B cell (primary cell): Measurements from ENCODE around the gene IGF1. TPM values are rescaled to one million over a fixed set of nuclear protein-coding genes. Genes with fewer than 3 reads are reported as not detected.

Source experiments
- ATAC-seq: fragments of 200-7000 bp; cut with Tn5 transposase; one replicate; pipeline ENCODE4 v1.10.0; 2021; ENCODE audit warnings: low read depth, mild to moderate bottlenecking, moderate number of reproducible peaks, moderate library complexity
- CTCF ChIA-PET: fragments of 350-600 bp; sonication (Branson Sonifier 250); formaldehyde crosslinking; loops from one replicate; lab custom pipeline; 2021; ENCODE audit warnings: antibody characterized with exemption, inconsistent platforms; lab: Charles Lee
- POLR2A ChIA-PET: fragments of 350-600 bp; sonication (Branson Sonifier 250); formaldehyde crosslinking; loops from one replicate; lab custom pipeline; 2021; ENCODE audit warnings: antibody characterized with exemption; lab: Charles Lee
- DNase-seq: peaks from one replicate; pipeline ENCODE4 v3.0.0; 2013
- H2AFZ ChIP-seq: 2 replicates; pipeline ENCODE4 v1.6.1; 2012; ENCODE audit warnings: mild to moderate bottlenecking, low read depth, low read length; ENCODE audit not compliant: insufficient read depth, poor library complexity, severe bottlenecking
- H3K27ac ChIP-seq, 2 donors: 1 replicate in 1 of 2; 2 replicates in 1 of 2; pipeline ENCODE4 v1.5.1; 2012 to 2013; ENCODE audit warnings: low read length in 2 of 2, mild to moderate bottlenecking in 2 of 2, moderate library complexity in 1 of 2
- H3K27me3 ChIP-seq, 4 experiments: fragments of 200-600 bp in 1 of 4; sonication (generic) in 1 of 4; replicated peaks in 1 of 4; 1 replicate in 2 of 4; 2 replicates in 2 of 4; pipeline versions ENCODE4 v1.6.1 to v1.7.0; 2013 to 2016; ENCODE audit warnings: low read length in 3 of 4, mild to moderate bottlenecking in 2 of 4, mixed read lengths in 1 of 4, moderate library complexity in 1 of 4; ENCODE audit not compliant: insufficient read depth in 4 of 4, control insufficient read depth in 3 of 4; ENCODE audit errors: control extremely low read depth in 1 of 4
- H3K36me3 ChIP-seq, 2 experiments: replicated peaks in 1 of 2; 1 replicate in 1 of 2; 2 replicates in 1 of 2; pipeline versions ENCODE4 v1.6.1 to v1.7.1; 2013; ENCODE audit warnings: low read length in 1 of 2; ENCODE audit not compliant: insufficient read depth in 2 of 2, control insufficient read depth in 1 of 2; ENCODE audit errors: control extremely low read depth in 1 of 2, extremely low read depth in 1 of 2
- H3K4me1 ChIP-seq, 2 donors: fragments of 200-600 bp in 1 of 2; sonication (generic) in 1 of 2; 1 replicate in 1 of 2; 2 replicates in 1 of 2; pipeline versions ENCODE4 v1.5.1 to v1.6.1; 2013 to 2017; ENCODE audit warnings: low read length in 2 of 2; ENCODE audit not compliant: control insufficient read depth in 2 of 2, insufficient read depth in 2 of 2
- H3K4me2 ChIP-seq: replicated peaks from 2 replicates; pipeline ENCODE3; 2012; ENCODE audit warnings: mild to moderate bottlenecking, low read depth, low read length; ENCODE audit not compliant: poor library complexity, severe bottlenecking
- H3K4me3 ChIP-seq, 5 experiments: fragments of 200-600 bp in 1 of 5; sonication (generic) in 1 of 5; 1 replicate in 3 of 5; 2 replicates in 2 of 5; pipeline versions ENCODE4 v1.5.1 to v1.7.0; 2011 to 2016; ENCODE audit warnings: low read length in 4 of 5, mild to moderate bottlenecking in 4 of 5, low read depth in 2 of 5, control low read depth in 1 of 5, moderate library complexity in 1 of 5; ENCODE audit not compliant: insufficient read depth in 1 of 5; ENCODE audit errors: control extremely low read depth in 1 of 5, extremely low read depth in 1 of 5
- H3K79me2 ChIP-seq: fragments of 200-600 bp; sonication (generic); one replicate; pipeline ENCODE4 v1.6.0; 2016; ENCODE audit warnings: low read length; ENCODE audit not compliant: control insufficient read depth, insufficient read depth
- H3K9ac ChIP-seq: fragments of 200-600 bp; sonication (generic); 2 replicates; pipeline ENCODE4 v1.6.1; 2017; ENCODE audit warnings: mild to moderate bottlenecking, low read length, moderate library complexity
- H3K9me3 ChIP-seq, 3 donors: one replicate each; pipeline versions ENCODE4 v1.6.1 to v1.7.1; 2013; ENCODE audit warnings: low read length in 2 of 3; ENCODE audit not compliant: control insufficient read depth in 2 of 3, insufficient read depth in 1 of 3; ENCODE audit errors: control extremely low read depth in 1 of 3
- H4K20me1 ChIP-seq: 2 replicates; pipeline ENCODE4 v1.6.0; 2012; ENCODE audit warnings: mild to moderate bottlenecking, low read length; ENCODE audit not compliant: insufficient read depth, control insufficient read depth, poor library complexity, severe bottlenecking
- H3K27ac Mint-ChIP-seq: one replicate; pipeline ENCODE4 v1.8.0; 2021; ENCODE audit warnings: mixed read lengths
- H3K27me3 Mint-ChIP-seq: one replicate; pipeline ENCODE4 v1.8.0; 2021; ENCODE audit warnings: mixed read lengths
- H3K4me1 Mint-ChIP-seq: one replicate; pipeline ENCODE4 v1.8.0; 2021; ENCODE audit warnings: mixed read lengths
- H3K4me3 Mint-ChIP-seq: one replicate; pipeline ENCODE4 v1.8.0; 2021; ENCODE audit warnings: mixed read lengths
- H3K9me3 Mint-ChIP-seq: one replicate; pipeline ENCODE4 v1.8.0; 2022; ENCODE audit warnings: mixed read lengths; ENCODE audit not compliant: insufficient read depth
- CTCF ChIP-seq: fragments of 200-600 bp; IDR thresholded peaks from one replicate; pipeline ENCODE4 v1.8.0; 2022; ENCODE audit warnings: antibody characterized with exemption, mild to moderate bottlenecking
- EZH2 ChIP-seq: IDR thresholded peaks from 2 replicates; pipeline ENCODE4 v1.6.1; 2012; ENCODE audit warnings: borderline replicate concordance, low read depth, mild to moderate bottlenecking, moderate library complexity, low read length; ENCODE audit not compliant: insufficient read depth, poor library complexity, severe bottlenecking
- WGBS: methylation state at CpG from one replicate; pipeline ENCODE4 v1.1.5; 2013; ENCODE audit warnings: missing lambda C conversion rate; ENCODE audit not compliant: insufficient coverage; 5-methylcytosine and 5-hydroxymethylcytosine counted together
- intact Hi-C: fragments of 100-400 bp; cut with micrococcal nuclease; formaldehyde crosslinking; loops from one replicate; pipeline ENCODE4 v1.10.0; 2022
- polyA plus RNA-seq: library from polyadenylated mRNA; depleted of rRNA; stranded (reverse); fragments of >200 nt; gene quantifications from 2 replicates; pipeline ENCODE4 v1.2.3, GENCODE V29; 2012
- total RNA-seq, 2 donors: library from RNA; stranded (reverse); fragments of 120-200 nt in 1 of 2; gene quantifications; 1 replicate in 1 of 2; 2 replicates in 1 of 2; pipeline versions ENCODE4 v1.2.3 to v1.2.4, GENCODE V29; 2013 to 2022

The IGF1 gene
- total and polyA plus RNA-seq, 2 donors (not counting 1 experiment from before 2014, with no cell fraction given): 0.21 TPM; not detected in 1

- H3K4me1 Mint-ChIP-seq: no peaks in the 10 kb centered on the region
- Histone ChIP-seq H3K79me2 (no peaks in the 10 kb centered on the region), H3K4me2 (no peak overlapping the region), H4K20me1 (no peaks in the 10 kb centered on the region), H2AFZ (no peak overlapping the region), H3K27me3 (peaks cover 0 to 9% (median 1%) of the 10 kb centered on the region in 4 experiments), H3K9ac (no peak overlapping the region), H3K9me3 (peaks cover 0 to 4% (median 0%) of the 10 kb centered on the region in 3 donors), H3K36me3 (no peaks in the 10 kb centered on the region), H3K4me3 (no peak overlapping the region), H3K27ac (no peak overlapping the region), H3K4me1 (no peaks in the 10 kb centered on the region)
- peaks cover 17% of the 10 kb centered on the region for H3K27me3 Mint-ChIP-seq
- no peak overlapping the region for H3K27ac Mint-ChIP-seq
- intact Hi-C loops: no loop called here
- 83% methylated on average over 3 of the region's 5 CpGs for WGBS
- DNase-seq: no peak
- H3K9me3 Mint-ChIP-seq: no peaks in the 10 kb centered on the region
- ChIA-PET POLR2A (no interaction called here), CTCF (no interaction called here)
- H3K4me3 Mint-ChIP-seq: no peak overlapping the region
- TF ChIP-seq CTCF (no peak), EZH2 (no peak)
- no peak for ATAC-seq
Observed at GRCh38 chr12:102518871-102519270, 38.5 kb upstream of the IGF1 start.

- intact Hi-C loops: no loop called here
- no CpG with 5 or more reads among the region's 1 CpG for WGBS
- TF ChIP-seq CTCF (no peak), EZH2 (no peak)
- H3K9me3 ChIP-seq: peaks cover 0 to 4% (median 0%) of the 10 kb centered on the region in 3 donors
- H3K36me3 ChIP-seq: no peaks in the 10 kb centered on the region
- no peak overlapping the region for H3K27ac ChIP-seq
- POLR2A ChIA-PET: no interaction called here
- Mint-ChIP-seq H3K4me1 (no peaks in the 10 kb centered on the region), H3K27me3 (peaks cover 20% of the 10 kb centered on the region), H3K9me3 (no peaks in the 10 kb centered on the region), H3K4me3 (no peak overlapping the region), H3K27ac (no peak overlapping the region)
- ATAC-seq (no peak), DNase-seq (no peak)
- no peaks in the 10 kb centered on the region for H4K20me1 ChIP-seq
- no peak overlapping the region for H3K4me3 ChIP-seq
- CTCF ChIA-PET: no interaction called here
- no peaks in the 10 kb centered on the region for H3K79me2 ChIP-seq
- no peak overlapping the region for H2AFZ ChIP-seq
- no peaks in the 10 kb centered on the region for H3K4me1 ChIP-seq
- no peak overlapping the region for H3K4me2 ChIP-seq
- H3K9ac ChIP-seq: no peak overlapping the region
- peaks cover 0 to 17% (median 1%) of the 10 kb centered on the region in 4 experiments for H3K27me3 ChIP-seq
Observed at GRCh38 chr12:102514696-102515095, 34.3 kb upstream of the IGF1 start.
